Osteoblast (primary cell): ENCODE measurements around the gene ERP44. TPM values are rescaled to one million over a fixed set of nuclear protein-coding genes. Genes with fewer than 3 reads are reported as not detected.

Source experiments
- DNase-seq: peaks from one replicate; pipeline ENCODE4 v3.0.0; 2011; ENCODE audit warnings: low spot score, mixed read lengths; ENCODE audit not compliant: insufficient read length; ENCODE audit errors: missing footprints
- H2AFZ ChIP-seq: 2 replicates; pipeline ENCODE4 v1.6.0; 2011; ENCODE audit warnings: mild to moderate bottlenecking, low read length
- H3K27ac ChIP-seq: 2 replicates; pipeline ENCODE4 v1.5.1; 2011; ENCODE audit warnings: mild to moderate bottlenecking, low read depth, low read length, moderate library complexity
- H3K27me3 ChIP-seq: 2 replicates; pipeline ENCODE4 v1.6.0; 2012; ENCODE audit warnings: mild to moderate bottlenecking, control low read depth, inconsistent platforms, low read length, moderate library complexity; ENCODE audit not compliant: insufficient read depth
- H3K36me3 ChIP-seq: 2 replicates; pipeline ENCODE4 v1.5.1; 2011; ENCODE audit warnings: mild to moderate bottlenecking, low read length, control low read depth, moderate library complexity; ENCODE audit not compliant: insufficient read depth
- H3K4me1 ChIP-seq: 2 replicates; pipeline ENCODE4 v1.5.1; 2011; ENCODE audit warnings: mild to moderate bottlenecking, low read length, control low read depth, moderate library complexity; ENCODE audit not compliant: insufficient read depth
- H3K4me2 ChIP-seq: 2 replicates; pipeline ENCODE4 v1.6.0; 2011; ENCODE audit warnings: mild to moderate bottlenecking, low read length; ENCODE audit not compliant: insufficient read depth
- H3K4me3 ChIP-seq: fragments of 200-600 bp; sonication (generic); 3 replicates; pipeline ENCODE4 v1.5.1; 2012; ENCODE audit warnings: mild to moderate bottlenecking, low read length, inconsistent platforms; ENCODE audit not compliant: insufficient read depth
- H3K79me2 ChIP-seq: 2 replicates; pipeline ENCODE4 v1.6.0; 2012; ENCODE audit warnings: mild to moderate bottlenecking, low read length, control low read depth, inconsistent platforms; ENCODE audit not compliant: insufficient read depth
- H3K9me3 ChIP-seq: 2 replicates; pipeline ENCODE4 v1.5.1; 2011; ENCODE audit warnings: low read depth, low read length, control low read depth
- H4K20me1 ChIP-seq: 2 replicates; pipeline ENCODE4 v1.6.0; 2012; ENCODE audit warnings: mild to moderate bottlenecking, low read length, control low read depth; ENCODE audit not compliant: insufficient read depth
- CTCF ChIP-seq: IDR thresholded peaks from 2 replicates; pipeline ENCODE4 v1.5.1; 2011; ENCODE audit warnings: mild to moderate bottlenecking, low read depth, low read length, moderate library complexity; ENCODE audit errors: extremely low read depth
- total RNA-seq: library from RNA; depleted of rRNA; stranded (reverse); fragments of >200 nt; gene quantifications from 2 replicates; pipeline ENCODE4 v1.2.3, GENCODE V29; 2012

Gene ERP44
- total RNA-seq, 1 donor: 13.8 TPM

GRCh38 chr9:100074989-100075388, 23.8 kb downstream of the ERP44 start:
- no peak for TF ChIP-seq CTCF
- H2AFZ ChIP-seq: no peak overlapping the region
- H3K9me3 ChIP-seq: no peaks in the 10 kb centered on the region
- no peaks in the 10 kb centered on the region for H3K27me3 ChIP-seq
- no peak for DNase-seq
- no peak overlapping the region for H3K27ac ChIP-seq
- H3K4me2 ChIP-seq: no peak overlapping the region
- H3K4me3 ChIP-seq: no peak overlapping the region
- peaks cover 41% of the 10 kb centered on the region for H3K79me2 ChIP-seq
- no peaks in the 10 kb centered on the region for H3K4me1 ChIP-seq
- H3K36me3 ChIP-seq: no peaks in the 10 kb centered on the region
- peaks cover 66% of the 10 kb centered on the region for H4K20me1 ChIP-seq

- DNase-seq: no peak
Observed at GRCh38 chr9:100074093-100074492, 24.7 kb downstream of the ERP44 start.

GRCh38 chr9:100072805-100073204, 26.0 kb downstream of the ERP44 start:
- Histone ChIP-seq H3K27me3 (no peaks in the 10 kb centered on the region), H3K9me3 (no peaks in the 10 kb centered on the region), H3K36me3 (no peaks in the 10 kb centered on the region), H3K4me2 (no peak overlapping the region), H3K27ac (no peak overlapping the region), H3K79me2 (peaks cover 36% of the 10 kb centered on the region), H3K4me3 (no peak overlapping the region), H4K20me1 (peaks cover 56% of the 10 kb centered on the region), H3K4me1 (no peaks in the 10 kb centered on the region), H2AFZ (no peak overlapping the region)
- TF ChIP-seq CTCF: no peak
- DNase-seq: no peak

More at GRCh38 chr9:100074093-100074492, 24.7 kb downstream of the ERP44 start:
- H3K4me1 ChIP-seq: no peaks in the 10 kb centered on the region
- H3K36me3 ChIP-seq: no peaks in the 10 kb centered on the region
- no peak overlapping the region for H2AFZ ChIP-seq
- H3K79me2 ChIP-seq: peaks cover 40% of the 10 kb centered on the region
- H3K27me3 ChIP-seq: no peaks in the 10 kb centered on the region
- H3K4me2 ChIP-seq: no peak overlapping the region
- H3K9me3 ChIP-seq: no peaks in the 10 kb centered on the region
- H3K27ac ChIP-seq: no peak overlapping the region
- peaks cover 61% of the 10 kb centered on the region for H4K20me1 ChIP-seq
- TF ChIP-seq CTCF: no peak
- H3K4me3 ChIP-seq: no peak overlapping the region

- DNase-seq: no peak
- Histone ChIP-seq H3K27ac (no peak overlapping the region), H3K79me2 (peaks cover 24% of the 10 kb centered on the region), H3K4me1 (peaks cover 7% of the 10 kb centered on the region), H3K36me3 (no peaks in the 10 kb centered on the region), H4K20me1 (peaks cover 47% of the 10 kb centered on the region), H3K9me3 (no peaks in the 10 kb centered on the region), H3K4me3 (no peak overlapping the region), H2AFZ (no peak overlapping the region), H3K27me3 (no peaks in the 10 kb centered on the region), H3K4me2 (no peak overlapping the region)
- no peak for TF ChIP-seq CTCF
Observed at GRCh38 chr9:100071271-100071670, 27.5 kb downstream of the ERP44 start.
